OCI-LY7 (cell line): ENCODE data around the gene PCDH9. TPM values are rescaled to one million over a fixed set of nuclear protein-coding genes. Genes with fewer than 3 reads are reported as not detected.
"Not testable (repeated sequence)": the region's sequence is repeated elsewhere in the genome, so short reads cannot be mapped to it uniquely, and the experiment has no call there.

ENCODE experiments used
- BruUV-seq: library from RNA; stranded (reverse); fragments of 400-500 nt; replicated peaks from 2 replicates; lab custom pipeline; 2021; lab: Mats Ljungman, UMichigan
- CTCF ChIA-PET: fragments of 300-600 bp; sonication (Branson Sonifier 250); formaldehyde crosslinking; loops from one replicate; lab custom pipeline; 2022; ENCODE audit warnings: antibody characterized with exemption; ENCODE audit not compliant: unreplicated experiment; lab: Charles Lee
- POLR2A ChIA-PET: fragments of 300-600 bp; sonication (Branson Sonifier 250); formaldehyde crosslinking; loops from one replicate; lab custom pipeline; 2022; ENCODE audit warnings: antibody characterized with exemption; lab: Charles Lee
- DNase-seq: peaks from one replicate; pipeline ENCODE4 v3.0.0-alpha.2; 2015; ENCODE audit warnings: low spot score
- H2AFZ ChIP-seq: fragments of 200-600 bp; sonication (generic), shearing (Covaris generic); 2 replicates; pipeline ENCODE4 v1.6.1; 2014; ENCODE audit warnings: mild to moderate bottlenecking, antibody characterized with exemption, low read length, moderate library complexity
- H3K27ac ChIP-seq: fragments of 200-600 bp; sonication (generic); 2 replicates; pipeline ENCODE4 v1.5.1; 2014; ENCODE audit warnings: mixed run types, low read depth, mild to moderate bottlenecking, moderate library complexity, low read length, inconsistent platforms; ENCODE audit not compliant: poor library complexity, severe bottlenecking
- H3K36me3 ChIP-seq: fragments of 200-600 bp; sonication (generic); 2 replicates; pipeline ENCODE4 v1.6.1; 2014; ENCODE audit warnings: mild to moderate bottlenecking, antibody characterized with exemption, low read length, moderate library complexity, mixed read lengths; ENCODE audit not compliant: insufficient read depth
- H3K4me1 ChIP-seq: fragments of 200-600 bp; sonication (generic); 2 replicates; pipeline ENCODE4 v1.5.1; 2014; ENCODE audit warnings: mild to moderate bottlenecking, low read length; ENCODE audit not compliant: insufficient read depth, poor library complexity, severe bottlenecking
- H3K4me2 ChIP-seq: fragments of 200-600 bp; sonication (generic); 2 replicates; pipeline ENCODE4 v1.6.1; 2014; ENCODE audit warnings: mild to moderate bottlenecking, low read length
- H3K4me3 ChIP-seq: fragments of 200-600 bp; sonication (generic); 2 replicates; pipeline ENCODE4 v1.5.1; 2014; ENCODE audit warnings: mild to moderate bottlenecking, low read depth, low read length; ENCODE audit not compliant: poor library complexity, severe bottlenecking
- H3K79me2 ChIP-seq: fragments of 200-600 bp; sonication (generic); 2 replicates; pipeline ENCODE4 v1.6.1; 2016; ENCODE audit warnings: low read depth, mild to moderate bottlenecking, low read length, moderate library complexity, mixed read lengths; ENCODE audit not compliant: insufficient read depth
- H3K9me2 ChIP-seq: fragments of 200-600 bp; sonication (generic); 2 replicates; pipeline ENCODE4 v1.6.1; 2016; ENCODE audit warnings: mild to moderate bottlenecking, low read length, mixed read lengths; ENCODE audit not compliant: insufficient read depth
- H3K9me3 ChIP-seq: fragments of 200-600 bp; sonication (generic); 2 replicates; pipeline ENCODE4 v1.6.1; 2014; ENCODE audit warnings: mild to moderate bottlenecking, mixed run types, low read length, mixed read lengths
- H4K20me1 ChIP-seq: fragments of 200-600 bp; sonication (generic); 2 replicates; pipeline ENCODE4 v1.6.1; 2014; ENCODE audit warnings: mild to moderate bottlenecking, antibody characterized with exemption, low read length, moderate library complexity, mixed read lengths; ENCODE audit not compliant: insufficient read depth
- CTCF ChIP-seq: fragments of 200-600 bp; sonication (generic); conservative IDR thresholded peaks from 2 replicates; pipeline ENCODE4 v1.5.1; 2014; ENCODE audit warnings: mild to moderate bottlenecking, antibody characterized with exemption, low read length, moderate library complexity, mixed read lengths
- EZH2phosphoT487 ChIP-seq: fragments of 200-600 bp; sonication (generic); IDR thresholded peaks from 2 replicates; pipeline ENCODE4 v1.6.1; 2018; ENCODE audit warnings: low read depth, borderline replicate concordance, mild to moderate bottlenecking, mixed run types, antibody characterized with exemption, low read length, moderate library complexity, mixed read lengths
- intact Hi-C: fragments of 100-400 bp; cut with micrococcal nuclease; formaldehyde crosslinking; loops from one replicate; pipeline ENCODE4 v1.10.0; 2022; ENCODE audit not compliant: unreplicated experiment
- total RNA-seq, 2 experiments: library from RNA; depleted of rRNA in 1 of 2; stranded (reverse); fragments of >200 nt in 1 of 2; shearing (Covaris generic) in 1 of 2; gene quantifications; 2 replicates each; pipeline ENCODE4 v1.2.3, GENCODE V29; 2014 to 2022

PCDH9 gene
- total RNA-seq, 2 experiments from 2014 or later = 20.1 to 26.0 TPM

GRCh38 chr13:66886264-66886663, 343.9 kb downstream of the PCDH9 start:
- Histone ChIP-seq H2AFZ (peak overlapping the region; percentile 95), H3K4me1 (peaks cover 67% of the 10 kb centered on the region), H4K20me1 (no peaks in the 10 kb centered on the region), H3K36me3 (peaks cover 50% of the 10 kb centered on the region), H3K79me2 (no peaks in the 10 kb centered on the region), H3K4me2 (peak overlapping the region; percentile 85), H3K9me2 (no peaks in the 10 kb centered on the region), H3K4me3 (peak overlapping the region; percentile 50), H3K27ac (peak overlapping the region; percentile 99), H3K9me3 (peaks cover 34% of the 10 kb centered on the region; the same call in 1 of the 2 replicates)
- BruUV-seq = no TSS peak
- TF ChIP-seq CTCF = no peak
- no peak for TF ChIP-seq EZH2phosphoT487
- intact Hi-C loops = loop anchor here (1.0 to 5.0 kb wide), 4 partner anchors 92 to 337 kb away; no protein-coding TSS in a partner anchor
- peak; percentile 91 for DNase-seq
- CTCF ChIA-PET = interaction anchor here (1.2 kb wide), 2 partner anchors 100 to 107 kb away, joined by 3 read pairs; no protein-coding TSS in a partner anchor
- POLR2A ChIA-PET = interaction anchor here (0.6 to 6.0 kb wide), 37 partner anchors 8 to 345 kb away, joined by 3 to 57 read pairs (median 5); no protein-coding TSS in a partner anchor

GRCh38 chr13:66881170-66881569, 349.0 kb downstream of the PCDH9 start:
- CTCF ChIA-PET, intact Hi-C loops, H2AFZ ChIP-seq, H3K4me2 ChIP-seq, H3K4me3 ChIP-seq, H4K20me1 ChIP-seq, H3K27ac ChIP-seq, BruUV-seq, DNase-seq, H3K9me2 ChIP-seq, H3K79me2 ChIP-seq: not testable (repeated sequence)
- POLR2A ChIA-PET = interaction anchor here (0.6 kb wide), 1 partner anchor 151 kb away, joined by 5 read pairs; no protein-coding TSS in a partner anchor
- peaks cover 46% of the 10 kb centered on the region for H3K36me3 ChIP-seq
- peaks cover 45% of the 10 kb centered on the region for H3K4me1 ChIP-seq
- H3K9me3 ChIP-seq = peaks cover 30% of the 10 kb centered on the region; the same call in 1 of the 2 replicates

GRCh38 chr13:66879988-66880387, 350.1 kb downstream of the PCDH9 start:
- intact Hi-C loops = no loop called here
- Histone ChIP-seq H2AFZ (no peak overlapping the region), H3K4me3 (no peak overlapping the region), H3K9me2 (no peaks in the 10 kb centered on the region), H3K79me2 (no peaks in the 10 kb centered on the region), H4K20me1 (no peaks in the 10 kb centered on the region), H3K4me1 (peaks cover 34% of the 10 kb centered on the region), H3K9me3 (peaks cover 30% of the 10 kb centered on the region; the same call in 1 of the 2 replicates), H3K27ac (no peak overlapping the region), H3K4me2 (no peak overlapping the region), H3K36me3 (peaks cover 46% of the 10 kb centered on the region)
- CTCF ChIA-PET = no interaction called here
- DNase-seq = no peak
- TF ChIP-seq EZH2phosphoT487 (no peak), CTCF (no peak)
- no TSS peak for BruUV-seq
- POLR2A ChIA-PET = interaction anchor here (0.6 to 1.6 kb wide), 5 partner anchors 9 to 103 kb away, joined by 3 to 4 read pairs (median 3); no protein-coding TSS in a partner anchor
